Measurements from ENCODE around the gene CD209. TPM values are rescaled to one million over a fixed set of nuclear protein-coding genes. Genes with fewer than 3 reads are reported as not detected.

The CD209 gene
- total and polyA plus RNA-seq, 2 donors (not counting 3 experiments of a cell fraction or from before 2014, with no cell fraction given): not detected

- no peaks in the 10 kb centered on the region for H4K20me1 ChIP-seq (replicated peaks; ENCODE audit: control insufficient read depth, extremely low read depth, insufficient read depth, low read length)
- H3K9ac ChIP-seq (replicated peaks; ENCODE audit: extremely low read depth, insufficient read depth, low read length): no peak overlapping the region
- ChIA-PET POLR2A (no interaction called here), CTCF (no interaction called here)
- DNase-seq (ENCODE audit: low read depth, low spot score): no peak
- H3K9me1 ChIP-seq (replicated peaks; ENCODE audit: control insufficient read depth, extremely low read depth, insufficient read depth, low read length): no peaks in the 10 kb centered on the region
- no peak overlapping the region for H3K27ac ChIP-seq (ENCODE audit: insufficient read depth, low read depth, low read length)
- H3K4me3 ChIP-seq (replicated peaks in 1 of 3; ENCODE audit: insufficient read depth in 1 of 3, low read depth in 1 of 3, low read length in 3 of 3): no peak overlapping the region
- no peak overlapping the region for H2AFZ ChIP-seq (ENCODE audit: low read depth, low read length)
- intact Hi-C loops (cut with micrococcal nuclease) (no loop called here), dilution Hi-C loops (cut with MboI; ENCODE audit: extremely low pct_ligation_motif_present, low sequenced_read_pairs) (no loop called here)
- FAIRE-seq: no peak
- TF ChIP-seq EZH2 (IDR thresholded peaks at IDR 0.05; ENCODE audit: borderline replicate concordance, low read depth, low read length, severe bottlenecking) (no peak), POLR2AphosphoS5 (IDR thresholded peaks at IDR 0.05; ENCODE audit: insufficient read depth, low read depth, low read length) (no peak), GATA2 (IDR thresholded peaks at IDR 0.05; ENCODE audit: insufficient read depth, insufficient read length, low read depth, low read length) (no peak), MAX (IDR thresholded peaks at IDR 0.05; ENCODE audit: insufficient read depth, insufficient read length) (no peak), CTCF (IDR thresholded peaks at IDR 0.05; ENCODE audit: extremely low read depth in 1 of 2, insufficient read depth in 1 of 2, low read depth in 1 of 2, low read length in 2 of 2) (no peak), MYC (IDR thresholded peaks at IDR 0.05; ENCODE audit: low read depth, low read length) (no peak), JUN (IDR thresholded peaks at IDR 0.05; ENCODE audit: borderline replicate concordance, insufficient read depth, insufficient read length, low read depth) (no peak), FOS (IDR thresholded peaks at IDR 0.05; ENCODE audit: borderline replicate concordance, insufficient read depth, low read length) (no peak), POLR2A (IDR thresholded peaks at IDR 0.05; ENCODE audit: low read depth, low read length) (no peak)
- no peaks in the 10 kb centered on the region for H3K4me1 ChIP-seq (ENCODE audit: control insufficient read depth, extremely low read depth, insufficient read depth, low read length)
- no peaks in the 10 kb centered on the region for H3K79me2 ChIP-seq (ENCODE audit: control insufficient read depth, insufficient read depth, low read length)
- no peaks in the 10 kb centered on the region for H3K9me3 ChIP-seq (replicated peaks; ENCODE audit: control insufficient read depth, insufficient read depth, low read length)
- H3K27me3 ChIP-seq (ENCODE audit: control insufficient read depth in 2 of 2, insufficient read depth in 2 of 2, low read length in 2 of 2): no peaks in the 10 kb centered on the region
- no peaks in the 10 kb centered on the region for H3K36me3 ChIP-seq (ENCODE audit: control insufficient read depth in 2 of 2, extremely low read depth in 1 of 2, insufficient read depth in 2 of 2, low read length in 2 of 2)
- BruUV-seq (replicated peaks): no TSS peak
- no peak overlapping the region for H3K4me2 ChIP-seq (ENCODE audit: insufficient read depth, low read length)
Measured at GRCh38 chr19:7703332-7703731, 44.0 kb downstream of the CD209 start.

Measured in endothelial cell of umbilical vein (primary cell).